H1 (cell line): ENCODE measurements around the gene ACTL8. TPM values are rescaled to one million over a fixed set of nuclear protein-coding genes. Genes with fewer than 3 reads are reported as not detected.

ENCODE experiments used
- CHD7 ChIP-seq: fragments of 300-600 bp; sonication (generic); IDR thresholded peaks from 2 replicates; pipeline ENCODE4 v1.7.1; 2012; ENCODE audit warnings: low read length, moderate library complexity, mild to moderate bottlenecking, inconsistent platforms; ENCODE audit not compliant: insufficient replicate concordance
- FOSL1 ChIP-seq: IDR thresholded peaks from 2 replicates; pipeline ENCODE4 v1.6.1; 2011; ENCODE audit warnings: mild to moderate bottlenecking, low read depth, low read length, moderate library complexity; ENCODE audit not compliant: insufficient read depth
- polyA plus RNA-seq, 7 experiments: library from polyadenylated mRNA; depleted of rRNA in 3 of 7; stranded (reverse) in 5 of 7; unstranded in 2 of 7; fragments of >200 nt in 5 of 7; fragments of 200-250 nt in 2 of 7; gene quantifications; 1 replicate in 5 of 7; 2 replicates in 1 of 7; 4 replicates in 1 of 7; pipeline versions ENCODE4 v1.2.1 to v1.2.3, GENCODE V29; 2011 to 2013; ENCODE audit warnings: missing spikeins in 2 of 7, mixed read lengths in 2 of 7
- total RNA-seq: library from RNA; stranded (reverse); fragmentation: NEBNext Ultra II Directional; extraction: Animal tissue kit (Norgen Biotek cat#: 25700); gene quantifications from 2 replicates; pipeline ENCODE4 v1.2.1, GENCODE V29; 2021

The ACTL8 gene
- total and polyA plus RNA-seq, 2 of the 8 experiments (the other 6 are each of a cell fraction or from before 2014, with no cell fraction given): 0.33 to 0.47 TPM

- TF ChIP-seq CHD7 (no peak), FOSL1 (no peak)
These were observed 65.1 kb downstream of the ACTL8 start (continued) for GRCh38 chr1:17820198-17820597.
